HepG2 (cell line): ENCODE results near the gene MYORG. TPM values are rescaled to one million over a fixed set of nuclear protein-coding genes. Genes with fewer than 3 reads are reported as not detected.
A peak's percentile ranks its signal among the peaks of the same experiment; 100 is the strongest.
"Not testable (repeated sequence)": the region's sequence is repeated elsewhere in the genome, so short reads cannot be mapped to it uniquely, and the experiment has no call there.

ENCODE experiments used
- ATF7 ChIP-seq, 2 experiments: fragments of 450-650 bp in 1 of 2; sonication (generic) in 1 of 2; formaldehyde crosslinking in 1 of 2; IDR thresholded peaks; 2 replicates each; pipeline versions ENCODE4 v1.4.0 to v1.6.1; 2016 to 2020; ENCODE audit warnings: antibody characterized with exemption in 1 of 2, mild to moderate bottlenecking in 1 of 2, missing genetic modification reagents in 1 of 2
- CHD4 ChIP-seq: fragments of 200-600 bp; sonication (generic); IDR thresholded peaks from 2 replicates; pipeline ENCODE4 v1.7.0; 2017; ENCODE audit warnings: mild to moderate bottlenecking, low read length, borderline replicate concordance
- EP300 ChIP-seq, 3 experiments: sonication (generic) in 1 of 3; formaldehyde crosslinking in 1 of 3; IDR thresholded peaks; 2 replicates each; pipeline versions ENCODE4 v1.5.1 to v1.6.1; 2011 to 2020; ENCODE audit warnings: low read depth in 2 of 3, low read length in 2 of 3, borderline replicate concordance in 1 of 3, improper control_type of control experiment in 1 of 3, mild to moderate bottlenecking in 1 of 3, missing genetic modification reagents in 1 of 3, moderate library complexity in 1 of 3
- FOXA1 ChIP-seq, 2 experiments: fragments of 450-650 bp in 1 of 2; sonication (generic) in 1 of 2; formaldehyde crosslinking in 1 of 2; IDR thresholded peaks; 2 replicates each; pipeline versions ENCODE4 v1.4.0 to v1.6.1; 2016 to 2020; ENCODE audit warnings: missing genetic modification reagents in 1 of 2
- FOXK2 ChIP-seq: fragments of 450-650 bp; IDR thresholded peaks from 2 replicates; pipeline ENCODE4 v1.6.1; 2016
- HOXA3 ChIP-seq: sonication (generic); formaldehyde crosslinking; IDR thresholded peaks from 2 replicates; pipeline ENCODE4 v1.5.0; 2020; ENCODE audit warnings: missing genetic modification reagents
- KAT7 ChIP-seq: IDR thresholded peaks from 2 replicates; pipeline ENCODE4 v1.6.1; 2018; ENCODE audit warnings: borderline replicate concordance, missing compliant biosample characterization
- KAT8 ChIP-seq: IDR thresholded peaks from 2 replicates; pipeline ENCODE4 v1.6.1; 2016; ENCODE audit warnings: missing genetic modification reagents, missing compliant biosample characterization
- KDM1A ChIP-seq: IDR thresholded peaks from 2 replicates; pipeline ENCODE4 v1.6.1; 2016; ENCODE audit warnings: missing compliant biosample characterization
- KDM6A ChIP-seq: IDR thresholded peaks from 2 replicates; pipeline ENCODE4 v1.6.1; 2016; ENCODE audit warnings: low read depth
- LCORL ChIP-seq, 2 experiments: fragments of 450-650 bp in 1 of 2; sonication (generic) in 1 of 2; formaldehyde crosslinking in 1 of 2; IDR thresholded peaks; 2 replicates each; pipeline versions ENCODE4 v1.5.0 to v1.6.1; 2017 to 2020; ENCODE audit warnings: antibody characterized with exemption in 1 of 2, missing genetic modification reagents in 1 of 2
- PHF21A ChIP-seq: sonication (generic); formaldehyde crosslinking; IDR thresholded peaks from 2 replicates; pipeline ENCODE4 v1.5.0; 2020; ENCODE audit warnings: mild to moderate bottlenecking, missing genetic modification reagents
- RARA ChIP-seq: IDR thresholded peaks from 2 replicates; pipeline ENCODE4 v1.6.1; 2016; ENCODE audit warnings: missing genetic modification reagents, missing compliant biosample characterization
- SALL1 ChIP-seq: sonication (generic); formaldehyde crosslinking; IDR thresholded peaks from 2 replicates; pipeline ENCODE4 v1.8.0; 2022; ENCODE audit warnings: mild to moderate bottlenecking, missing genetic modification reagents
- SKI ChIP-seq: fragments of 450-650 bp; IDR thresholded peaks from one replicate; pipeline ENCODE4 v1.6.1; 2018; ENCODE audit warnings: mild to moderate bottlenecking; ENCODE audit not compliant: partially characterized antibody
- SOX13 ChIP-seq, 3 experiments: fragments of 450-650 bp in 1 of 3; sonication (generic) in 1 of 3; formaldehyde crosslinking in 1 of 3; IDR thresholded peaks in 2 of 3; conservative IDR thresholded peaks in 1 of 3; 2 replicates each; pipeline versions ENCODE4 v1.5.0 to v1.6.1; 2016 to 2020; ENCODE audit warnings: antibody characterized with exemption in 1 of 3, mild to moderate bottlenecking in 1 of 3, missing compliant biosample characterization in 1 of 3, missing genetic modification reagents in 1 of 3, moderate library complexity in 1 of 3
- SOX5 ChIP-seq: IDR thresholded peaks from 2 replicates; pipeline ENCODE4 v1.6.1; 2016; ENCODE audit warnings: borderline replicate concordance
- ZNF205 ChIP-seq: IDR thresholded peaks from 2 replicates; pipeline ENCODE4 v1.6.1; 2018; ENCODE audit warnings: missing biosample characterization, missing genetic modification reagents
- ZNF605 ChIP-seq: sonication (generic); formaldehyde crosslinking; IDR thresholded peaks from 2 replicates; pipeline ENCODE4 v1.8.0; 2022; ENCODE audit warnings: mild to moderate bottlenecking, missing genetic modification reagents
- ZNF687 ChIP-seq: sonication (generic); formaldehyde crosslinking; IDR thresholded peaks from 2 replicates; pipeline ENCODE4 v1.5.1; 2020; ENCODE audit warnings: mild to moderate bottlenecking, missing genetic modification reagents, moderate library complexity
- ZNF710 ChIP-seq: sonication (generic); formaldehyde crosslinking; IDR thresholded peaks from 2 replicates; pipeline ENCODE4 v1.5.0; 2020; ENCODE audit warnings: mild to moderate bottlenecking, missing genetic modification reagents, borderline replicate concordance
- polyA plus RNA-seq, 8 experiments: library from polyadenylated mRNA; depleted of rRNA in 3 of 8; stranded (reverse) in 7 of 8; unstranded in 1 of 8; fragments of >200 nt; fragmentation: Illumina TruSeq in 4 of 8; extraction: Trizol in 4 of 8; gene quantifications; 2 replicates each; pipeline versions ENCODE4 v1.2.1 to v1.2.3, GENCODE V29; 2011 to 2016; ENCODE audit warnings: low read depth in 4 of 8, missing spikeins in 1 of 8, mixed read lengths in 1 of 8; ENCODE audit not compliant: insufficient read depth in 1 of 8
- total RNA-seq, 5 experiments: library from RNA; depleted of rRNA; stranded (reverse); fragments of >200 nt; fragmentation: Illumina TruSeq; extraction: Trizol; gene quantifications; 2 replicates each; pipeline ENCODE4 v1.2.3, GENCODE V29; 2016; ENCODE audit warnings: low read depth in 1 of 5

Gene MYORG
- total and polyA plus RNA-seq, 2 of the 13 experiments (the other 11 are each of a cell fraction or from before 2014, with no cell fraction given), result 11.1 to 22.4 TPM

DNA sequence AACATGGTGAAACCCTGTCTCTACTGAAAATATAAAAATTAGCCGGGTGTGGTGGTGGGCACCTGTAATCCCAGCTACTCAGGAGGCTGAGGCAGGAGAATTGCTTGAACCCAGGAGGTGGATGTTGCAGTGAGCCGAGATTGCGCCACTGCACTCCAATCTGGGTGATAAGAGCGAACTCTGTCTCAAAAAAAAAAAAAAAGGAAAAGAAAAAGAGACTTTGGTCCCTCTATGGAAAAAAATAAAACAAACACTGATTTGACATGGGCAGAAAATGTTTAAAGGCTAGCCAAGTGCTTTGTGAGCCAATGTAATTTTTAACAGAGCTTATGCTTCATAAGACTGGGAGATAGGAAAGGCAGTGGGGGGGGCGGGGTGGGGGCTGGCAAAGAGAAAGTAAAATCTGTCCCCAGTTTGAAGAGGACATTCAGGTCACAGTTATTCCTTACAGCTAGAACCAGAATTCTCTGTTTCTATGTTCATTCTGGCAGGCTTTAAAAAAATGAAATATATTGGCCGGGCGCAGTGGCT, 24.5 kb downstream of the MYORG start (continued):
- TF ChIP-seq FOXA1 (IDR thresholded peaks at IDR 0.05); LCORL (IDR thresholded peaks at IDR 0.05); ATF7 (CRISPR knock-in tag; IDR thresholded peaks at IDR 0.05); EP300 (CRISPR knock-in tag; IDR thresholded peaks at IDR 0.05; ENCODE audit: borderline replicate concordance); SOX13 (IDR thresholded peaks at IDR 0.05): not testable (repeated sequence)
- peak; percentile 10; the same call in 1 of the 2 replicates for TF ChIP-seq FOXA1 (CRISPR knock-in tag; IDR thresholded peaks at IDR 0.05)
- peak; percentile 58; the same call in 1 of the 2 replicates for TF ChIP-seq HOXA3 (CRISPR knock-in tag)
- TF ChIP-seq LCORL (CRISPR knock-in tag; IDR thresholded peaks at IDR 0.05), result peak; percentile 32; the same call in 1 of the 2 replicates
- 0 out of 2 replicates have a peak, but pooled peaks have one; percentile 40 for TF ChIP-seq ZNF605 (CRISPR knock-in tag)
- TF ChIP-seq KDM1A (CRISPR knock-in tag), result peak; percentile 90; the same call in 1 of the 2 replicates
- peak; percentile 79; the same call in 1 of the 2 replicates for TF ChIP-seq CHD4
- peak; percentile 13 for TF ChIP-seq SKI
- 0 out of 2 replicates have a peak, but pooled peaks have one; percentile 11 for TF ChIP-seq ATF7 (IDR thresholded peaks at IDR 0.05)
- TF ChIP-seq ZNF687 (CRISPR knock-in tag), result 0 out of 2 replicates have a peak, but pooled peaks have one; percentile 12
- TF ChIP-seq RARA, result peak; percentile 10; the same call in 1 of the 2 replicates
- TF ChIP-seq KAT8 (CRISPR knock-in tag), result peak; percentile 16; the same call in 1 of the 2 replicates
- TF ChIP-seq ZNF205 (CRISPR knock-in tag), result peak; percentile 52; the same call in 1 of the 2 replicates
- TF ChIP-seq ZNF710 (CRISPR knock-in tag), result peak; percentile 65; the same call in 1 of the 2 replicates
- TF ChIP-seq SALL1 (CRISPR knock-in tag), result peak; percentile 55; the same call in 1 of the 2 replicates
- TF ChIP-seq KDM6A, result 0 out of 2 replicates have a peak, but pooled peaks have one; percentile 20
- peak; percentile 33; the same call in 1 of the 2 replicates for TF ChIP-seq FOXK2
- peak in 1 of 2 experiments; percentile 34; a peak in 2 of 4 replicates for TF ChIP-seq EP300 (IDR thresholded peaks at IDR 0.05; ENCODE audit: low read depth in 2 of 2, low read length in 2 of 2)
- TF ChIP-seq PHF21A (CRISPR knock-in tag), result peak; percentile 62
- TF ChIP-seq SOX13 (CRISPR knock-in tag; conservative IDR thresholded peaks at IDR 0.05 in 1 of 2, IDR thresholded peaks at IDR 0.05 in 1 of 2), result peak in 1 of 2 experiments; percentile 53; a peak in 2 of 4 replicates
- TF ChIP-seq SOX5 (CRISPR knock-in tag), result peak; percentile 58; the same call in 1 of the 2 replicates
- TF ChIP-seq KAT7, result 0 out of 2 replicates have a peak, but pooled peaks have one; percentile 59
